ENCODE data around the gene RRP12.
"Not testable (repeated sequence)": the region's sequence is repeated elsewhere in the genome, so short reads cannot be mapped to it uniquely, and the experiment has no call there.

The RRP12 gene

GRCh38 chr10:97406483-97406882, 5.3 kb upstream of the RRP12 start:
- not testable (repeated sequence) for DNase-seq (ENCODE audit: low spot score)

- DNase-seq (ENCODE audit: low spot score) = no peak
Observed at GRCh38 chr10:97406064-97406463, 4.9 kb upstream of the RRP12 start.

DNA sequence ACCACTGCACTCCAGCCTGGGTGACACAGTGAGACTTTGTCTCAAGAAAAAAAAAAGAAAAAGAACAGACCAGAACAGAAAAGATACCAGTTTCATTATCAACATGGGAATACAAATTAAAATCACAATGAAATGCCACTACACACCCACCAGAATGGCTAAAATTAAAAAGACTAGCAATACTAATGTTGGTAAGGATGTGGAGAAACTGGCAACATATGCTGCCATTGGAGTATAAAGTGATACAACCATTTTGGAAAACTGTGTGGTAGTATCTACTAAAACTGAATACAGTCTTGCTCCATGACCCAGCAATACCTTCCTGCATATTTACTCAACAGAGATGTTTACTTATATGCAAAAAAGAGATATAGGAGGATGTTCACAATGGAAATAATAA, 2.9 kb upstream of the RRP12 start:
- no peak for DNase-seq (ENCODE audit: low spot score)

- no peak for DNase-seq (ENCODE audit: low spot score)
Observed at GRCh38 chr10:97401455-97401919, 347 bp upstream of the RRP12 start.

DNA sequence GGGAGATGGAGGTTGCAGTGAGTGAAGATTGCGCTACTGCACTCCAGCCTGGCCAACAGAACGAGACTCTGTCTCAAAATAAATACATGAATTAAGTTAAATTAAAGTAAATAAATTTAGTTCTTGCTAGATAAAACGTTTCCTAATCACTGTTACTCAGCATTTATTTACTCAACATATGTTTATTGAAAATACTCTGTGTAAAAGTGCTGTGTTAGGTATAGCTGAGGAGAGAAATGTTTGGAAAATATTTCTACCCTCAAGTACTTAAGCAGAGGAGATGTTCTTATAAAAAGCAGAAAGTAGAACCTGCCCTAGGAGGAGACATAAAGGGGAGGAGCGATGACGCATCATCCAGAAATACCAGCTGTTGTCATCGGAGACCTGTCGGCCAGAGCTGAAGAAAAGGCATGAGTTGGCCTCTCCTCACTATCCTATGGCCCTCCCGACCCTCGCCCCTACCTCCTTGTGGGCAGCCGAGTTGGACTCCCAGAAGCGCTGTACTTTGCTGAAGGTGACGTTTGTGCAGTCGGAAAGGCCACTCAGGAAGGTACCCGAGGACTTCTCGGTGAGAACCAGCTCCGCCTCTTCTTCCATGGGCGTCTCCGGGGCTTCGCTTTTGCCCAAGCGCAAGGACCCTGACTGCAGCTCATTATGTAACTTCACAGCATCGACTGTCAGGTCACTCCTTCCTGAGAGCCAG, 1.1 kb downstream of the RRP12 start:
- DNase-seq (ENCODE audit: low spot score) = no peak

GRCh38 chr10:97396056-97396455, 5.1 kb downstream of the RRP12 start:
- DNase-seq (ENCODE audit: low spot score) = no peak

DNA sequence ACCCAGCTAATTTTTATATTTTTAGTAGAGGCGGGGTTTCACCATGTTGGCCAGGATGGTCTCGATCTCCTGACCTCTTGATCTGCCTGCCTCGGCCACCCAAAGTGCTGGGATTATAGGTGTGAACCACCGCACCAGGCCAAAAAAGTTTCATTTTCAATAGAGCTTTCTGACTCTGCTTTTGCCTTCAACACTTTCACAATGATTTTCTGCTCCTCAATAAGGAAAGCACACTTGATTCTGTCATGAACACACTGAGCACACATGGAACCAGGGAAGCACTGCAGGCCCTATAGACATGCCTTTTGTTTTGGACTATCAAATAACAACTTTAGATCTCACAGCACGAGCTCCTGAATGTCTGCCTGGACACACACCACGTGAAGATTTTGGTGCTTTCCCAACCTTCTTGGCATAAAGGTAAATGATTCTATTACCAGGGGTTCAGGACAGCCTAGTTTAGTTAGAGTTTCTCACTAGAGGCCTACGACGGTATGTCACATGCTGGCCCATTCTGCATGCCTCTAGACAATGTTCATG, 8.0 kb downstream of the RRP12 start:
- no peak for DNase-seq (ENCODE audit: low spot score)

DNA sequence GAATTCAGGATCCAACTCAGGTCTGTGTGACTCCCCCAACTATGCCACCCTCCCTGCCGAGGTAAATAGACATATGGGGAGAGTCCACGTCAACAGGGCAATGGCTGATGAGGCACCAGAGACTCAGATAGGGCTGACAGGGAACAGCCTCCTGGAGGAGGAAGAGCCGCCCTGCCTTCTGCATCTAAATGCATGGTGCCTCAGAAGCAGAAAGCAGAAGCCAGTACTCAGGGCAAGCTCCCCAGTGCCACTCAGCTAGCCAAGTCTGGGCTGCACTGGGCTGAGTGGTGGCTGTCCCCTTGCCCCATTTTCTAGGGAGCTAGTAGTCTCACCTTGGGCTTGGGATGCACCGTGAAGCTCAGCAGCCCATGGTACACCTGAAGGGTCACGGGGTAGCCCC, 11.0 kb downstream of the RRP12 start:
- no peak for DNase-seq (ENCODE audit: low spot score)

- DNase-seq (ENCODE audit: low spot score) = no peak
Observed at GRCh38 chr10:97388152-97388551, 13.0 kb downstream of the RRP12 start.

DNA sequence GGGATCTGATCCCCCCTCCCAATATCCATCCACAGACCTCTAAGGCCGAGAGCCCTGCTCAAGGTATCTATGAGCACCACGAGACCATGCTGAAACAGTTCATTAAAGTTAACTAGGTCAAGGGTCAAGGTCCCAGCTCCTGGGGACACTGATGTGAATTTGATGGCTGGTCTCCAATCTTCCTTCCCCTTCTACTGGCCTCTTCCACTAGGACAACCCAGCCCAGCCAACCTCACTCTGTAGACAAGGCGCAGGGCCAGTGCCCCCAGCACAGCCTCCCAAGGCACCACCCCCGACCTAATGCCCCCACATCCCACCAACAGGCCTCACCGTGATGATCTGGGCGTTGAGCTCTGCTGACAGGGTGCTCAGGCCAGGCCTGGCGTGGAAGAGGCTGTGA, 15.6 kb downstream of the RRP12 start:
- DNase-seq (ENCODE audit: low spot score) = no peak

DNA sequence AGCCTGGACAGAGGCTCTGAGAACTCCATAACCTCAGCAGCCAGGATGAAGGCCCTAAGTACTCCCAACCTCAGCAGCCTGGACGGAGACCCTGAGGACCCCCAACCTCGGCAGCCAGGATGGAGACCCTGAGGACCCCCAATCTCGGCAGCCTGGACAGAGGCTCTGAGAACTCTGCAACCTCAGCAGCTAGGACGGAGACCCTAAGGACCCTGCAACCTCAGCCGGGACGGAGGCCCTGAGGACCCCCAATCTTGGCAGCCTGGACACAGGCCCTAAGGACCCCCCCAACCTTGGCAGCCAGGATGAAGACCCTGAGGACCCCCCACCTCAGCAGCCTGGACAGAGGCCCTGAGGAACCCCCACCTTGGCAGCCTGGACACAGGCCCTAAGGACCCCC, 16.5 kb downstream of the RRP12 start:
- no peak for DNase-seq (ENCODE audit: low spot score)

GRCh38 chr10:97384156-97384555, 17.0 kb downstream of the RRP12 start:
- no peak for DNase-seq (ENCODE audit: low spot score)

DNA sequence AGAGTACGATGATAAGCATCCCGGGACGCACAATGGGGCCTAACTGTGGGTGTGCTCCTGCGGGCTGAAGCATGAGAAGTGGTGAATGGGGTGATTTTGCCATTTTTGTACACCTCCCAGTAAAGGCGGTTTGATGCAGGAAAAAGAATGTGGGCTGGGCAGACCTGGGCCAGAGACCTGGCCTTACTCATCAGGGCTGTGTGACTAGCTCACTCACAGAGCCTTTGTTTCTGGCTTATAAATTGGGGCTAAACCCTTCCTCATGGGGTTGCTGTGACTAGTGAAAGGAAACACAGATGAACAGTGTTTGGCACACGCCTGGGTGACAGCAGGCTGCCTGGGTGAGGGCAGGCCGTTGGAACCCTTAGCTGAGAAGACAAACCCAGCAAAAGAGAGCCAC, 18.0 kb downstream of the RRP12 start:
- DNase-seq (ENCODE audit: low spot score) = no peak

GRCh38 chr10:97381626-97382025, 19.5 kb downstream of the RRP12 start:
- DNase-seq (ENCODE audit: low spot score) = no peak

DNA sequence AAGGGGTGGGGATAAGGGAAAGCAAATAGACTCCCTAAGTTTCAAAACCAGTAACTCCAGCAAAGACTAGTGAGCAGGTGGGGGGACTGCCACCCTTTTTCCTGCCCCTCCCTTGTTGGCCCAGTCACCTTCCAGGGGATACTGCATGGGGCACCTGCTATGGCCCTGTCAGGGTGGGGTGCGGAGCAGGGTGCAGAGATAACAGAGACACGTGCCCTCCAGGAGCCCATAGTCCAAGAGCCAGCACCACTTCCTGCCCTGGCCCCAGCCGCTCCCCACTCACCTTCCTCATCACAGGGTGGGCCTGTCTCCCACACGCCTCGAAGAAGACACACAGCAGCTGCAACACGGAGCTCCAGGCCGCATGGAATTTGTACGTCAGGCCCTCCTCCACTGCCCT, 20.6 kb downstream of the RRP12 start:
- no peak for DNase-seq (ENCODE audit: low spot score)

GRCh38 chr10:97378933-97379921, 21.9 kb downstream of the RRP12 start:
- no peak for DNase-seq (ENCODE audit: low spot score)

GRCh38 chr10:97376413-97376812, 24.7 kb downstream of the RRP12 start:
- DNase-seq (ENCODE audit: low spot score) = no peak

GRCh38 chr10:97373456-97373855, 27.7 kb downstream of the RRP12 start:
- DNase-seq (ENCODE audit: low spot score) = no peak

DNA sequence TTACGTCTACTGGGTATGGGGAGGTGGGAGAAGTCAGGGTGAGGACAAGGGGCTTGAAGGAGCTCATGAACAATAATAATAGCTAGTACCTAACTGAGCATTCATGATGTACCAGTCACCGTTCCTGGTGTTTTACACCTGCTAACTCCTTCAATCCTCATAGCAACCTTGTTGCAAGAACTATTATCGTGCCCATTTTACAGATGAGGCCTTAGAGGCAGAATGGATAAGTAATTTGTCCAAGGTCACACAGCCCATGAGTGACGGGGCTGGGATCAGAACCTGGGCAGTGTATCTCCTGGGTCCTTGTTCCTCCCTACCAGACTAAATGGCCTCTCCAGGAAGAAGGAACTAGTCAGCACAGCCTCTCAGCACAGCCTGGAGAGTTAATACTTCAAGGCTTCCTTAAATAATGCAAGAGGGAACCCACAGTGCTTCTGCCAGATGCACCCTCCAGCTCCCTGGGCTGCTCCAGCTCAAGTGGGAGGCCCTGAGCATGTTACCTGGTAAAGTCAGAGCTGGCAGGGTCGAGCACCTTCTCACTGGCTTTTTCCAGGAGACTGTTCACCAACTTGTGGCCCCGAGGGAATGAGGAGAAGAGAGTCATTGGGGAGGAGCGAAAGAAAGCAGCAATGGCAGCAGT, 28.8 kb downstream of the RRP12 start:
- DNase-seq (ENCODE audit: low spot score) = no peak

GRCh38 chr10:97371696-97372095, 29.4 kb downstream of the RRP12 start:
- no peak for DNase-seq (ENCODE audit: low spot score)

DNA sequence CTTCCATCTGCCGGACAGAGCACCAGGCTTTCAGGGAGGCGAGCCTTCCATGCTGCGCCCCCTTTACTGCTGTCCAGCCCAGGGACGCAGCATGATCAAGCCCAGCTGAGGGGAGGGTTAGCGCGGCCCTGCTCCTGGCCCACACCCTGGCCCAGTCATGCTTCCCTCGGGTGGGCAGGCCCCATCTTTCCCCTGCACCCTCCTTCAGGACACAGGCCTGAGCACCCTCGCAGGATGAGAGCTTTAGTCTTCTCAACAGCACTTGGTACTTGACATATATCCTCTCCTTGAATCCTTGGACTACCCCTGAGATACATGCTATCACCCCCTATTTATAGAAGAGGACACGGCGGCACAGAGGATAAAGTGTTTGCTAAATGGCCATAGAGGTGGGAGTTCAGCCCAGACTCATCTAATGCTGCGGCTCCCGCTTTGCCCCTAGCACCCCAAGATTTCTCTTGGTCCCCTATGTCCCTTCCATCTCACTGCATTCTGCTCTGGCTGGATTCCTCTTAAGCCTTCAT, 34.0 kb downstream of the RRP12 start:
- no peak for DNase-seq (ENCODE audit: low spot score)

- DNase-seq (ENCODE audit: low spot score) = no peak
Observed at GRCh38 chr10:97366572-97366971, 34.6 kb downstream of the RRP12 start.

All from CD4-positive, alpha-beta T cell treated with Interleukin-6 at 100 ng/mL for 8 hours (primary cell).